HepG2 (cell line): ENCODE measurements around the gene VAC14. TPM values are rescaled to one million over a fixed set of nuclear protein-coding genes. Genes with fewer than 3 reads are reported as not detected.

ENCODE experiments used
- AGO2 ChIP-seq: fragments of 200-400 bp; formaldehyde crosslinking; optimal IDR thresholded peaks from 2 replicates; pipeline ENCODE3; 2017; ENCODE audit warnings: mild to moderate bottlenecking, low read depth, low read length, moderate library complexity
- ATF3 ChIP-seq: sonication (generic); formaldehyde crosslinking; IDR thresholded peaks from 2 replicates; pipeline ENCODE4 v1.4.0; 2020; ENCODE audit warnings: missing genetic modification reagents
- CEBPB ChIP-seq: IDR thresholded peaks from 2 replicates; pipeline ENCODE4 v1.6.1; 2011; ENCODE audit warnings: low read depth, low read length, improper control_type of control experiment, borderline replicate concordance
- FLYWCH1 ChIP-seq: sonication (generic); formaldehyde crosslinking; IDR thresholded peaks from 2 replicates; pipeline ENCODE4 v1.8.1; 2023; ENCODE audit warnings: mild to moderate bottlenecking, missing genetic modification reagents
- GABPA ChIP-seq, 2 experiments: IDR thresholded peaks; 2 replicates each; pipeline ENCODE4 v1.6.1; 2011 to 2016; ENCODE audit warnings: low read depth in 2 of 2, low read length in 1 of 2, missing biosample characterization in 1 of 2, missing genetic modification characterization in 1 of 2
- GATA4 ChIP-seq: sonication (generic); IDR thresholded peaks from 2 replicates; pipeline ENCODE4 v1.6.1; 2016; ENCODE audit warnings: antibody characterized with exemption, low read depth, borderline replicate concordance
- MED8 ChIP-seq: sonication (generic); formaldehyde crosslinking; IDR thresholded peaks from 2 replicates; pipeline ENCODE4 v1.8.1; 2023; ENCODE audit warnings: mild to moderate bottlenecking, missing genetic modification reagents; ENCODE audit not compliant: insufficient replicate concordance
- MLLT10 ChIP-seq: sonication (generic); formaldehyde crosslinking; IDR thresholded peaks from 2 replicates; pipeline ENCODE4 v1.4.0; 2020; ENCODE audit warnings: missing genetic modification reagents
- MTF2 ChIP-seq: sonication (generic); formaldehyde crosslinking; IDR thresholded peaks from 2 replicates; pipeline ENCODE4 v1.5.0; 2020; ENCODE audit warnings: missing genetic modification reagents, borderline replicate concordance
- MYNN ChIP-seq: sonication (generic); formaldehyde crosslinking; IDR thresholded peaks from 2 replicates; pipeline ENCODE4 v1.4.0; 2020; ENCODE audit warnings: mild to moderate bottlenecking, low read depth, missing genetic modification reagents
- NFE2L2 ChIP-seq: fragments of 150-350 bp; IDR thresholded peaks from 2 replicates; pipeline ENCODE4 v1.6.1; 2014; ENCODE audit warnings: low read length
- SALL2 ChIP-seq: sonication (generic); formaldehyde crosslinking; IDR thresholded peaks from 2 replicates; pipeline ENCODE4 v1.8.1; 2023; ENCODE audit warnings: mild to moderate bottlenecking, missing genetic modification reagents, inconsistent platforms
- SRSF9 ChIP-seq: fragments of 200-400 bp; formaldehyde crosslinking; IDR thresholded peaks from 2 replicates; pipeline ENCODE4 v1.6.1; 2018; ENCODE audit warnings: borderline replicate concordance, mild to moderate bottlenecking, low read depth, low read length; ENCODE audit not compliant: insufficient read depth, poor library complexity, severe bottlenecking
- TERF1 ChIP-seq: sonication (generic); formaldehyde crosslinking; IDR thresholded peaks from 2 replicates; pipeline ENCODE4 v1.8.0; 2022; ENCODE audit warnings: mild to moderate bottlenecking, missing genetic modification reagents, moderate library complexity
- TOE1 ChIP-seq: sonication (generic); formaldehyde crosslinking; IDR thresholded peaks from 2 replicates; pipeline ENCODE4 v1.4.0; 2020; ENCODE audit warnings: mild to moderate bottlenecking, missing genetic modification reagents
- ZBTB42 ChIP-seq: sonication (generic); formaldehyde crosslinking; IDR thresholded peaks from 2 replicates; pipeline ENCODE4 v1.5.0; 2020; ENCODE audit warnings: mild to moderate bottlenecking, missing genetic modification reagents
- ZNF142 ChIP-seq: sonication (generic); formaldehyde crosslinking; IDR thresholded peaks from 2 replicates; pipeline ENCODE4 v1.4.0; 2020; ENCODE audit warnings: missing genetic modification reagents
- ZNF331 ChIP-seq: sonication (generic); formaldehyde crosslinking; IDR thresholded peaks from 2 replicates; pipeline ENCODE4 v1.4.0; 2020; ENCODE audit warnings: missing genetic modification reagents
- ZNF614 ChIP-seq: IDR thresholded peaks from 2 replicates; pipeline ENCODE4 v1.6.1; 2018; ENCODE audit warnings: missing biosample characterization, missing genetic modification reagents, inconsistent platforms, borderline replicate concordance
- ZNF770 ChIP-seq: sonication (generic); formaldehyde crosslinking; IDR thresholded peaks from 2 replicates; pipeline ENCODE4 v1.5.0; 2020; ENCODE audit warnings: mild to moderate bottlenecking, missing genetic modification reagents
- polyA plus RNA-seq, 8 experiments: library from polyadenylated mRNA; depleted of rRNA in 3 of 8; stranded (reverse) in 7 of 8; unstranded in 1 of 8; fragments of >200 nt; fragmentation: Illumina TruSeq in 4 of 8; extraction: Trizol in 4 of 8; gene quantifications; 2 replicates each; pipeline versions ENCODE4 v1.2.1 to v1.2.3, GENCODE V29; 2011 to 2016; ENCODE audit warnings: low read depth in 4 of 8, missing spikeins in 1 of 8, mixed read lengths in 1 of 8; ENCODE audit not compliant: insufficient read depth in 1 of 8
- total RNA-seq, 5 experiments: library from RNA; depleted of rRNA; stranded (reverse); fragments of >200 nt; fragmentation: Illumina TruSeq; extraction: Trizol; gene quantifications; 2 replicates each; pipeline ENCODE4 v1.2.3, GENCODE V29; 2016; ENCODE audit warnings: low read depth in 1 of 5

Gene VAC14
- total and polyA plus RNA-seq, 2 of the 13 experiments (the other 11 are each of a cell fraction or from before 2014, with no cell fraction given): 23.5 to 24.6 TPM

- TF ChIP-seq ZNF142 (peak; percentile 91), ZNF770 (CRISPR knock-in tag) (peak; percentile 93), ZNF331 (CRISPR knock-in tag) (peak; percentile 80), GATA4 (no peak), MYNN (CRISPR knock-in tag) (no peak), FLYWCH1 (CRISPR knock-in tag) (no peak), CEBPB (peak; percentile 93), ZBTB42 (CRISPR knock-in tag) (peak; percentile 73), TERF1 (CRISPR knock-in tag) (no peak), MLLT10 (CRISPR knock-in tag) (no peak), AGO2 (no peak), GABPA (IDR thresholded peaks at IDR 0.05; ENCODE audit: low read depth, low read length) (no peak), GABPA (CRISPR knock-in tag; IDR thresholded peaks at IDR 0.05; ENCODE audit: low read depth) (no peak), TOE1 (CRISPR knock-in tag) (peak; percentile 73; the same call in 1 of the 2 replicates), SRSF9 (no peak), MED8 (CRISPR knock-in tag) (peak; percentile 91), MTF2 (CRISPR knock-in tag) (no peak), ZNF614 (CRISPR knock-in tag) (peak; percentile 78; the same call in 1 of the 2 replicates), ATF3 (no peak), SALL2 (peak; percentile 90), NFE2L2 (no peak)
These were observed 89.5 kb downstream of the VAC14 start (continued) for GRCh38 chr16:70711211-70712031.
